Measurements from ENCODE around the gene CYTH1.

CYTH1 gene

GRCh38 chr17:78716814-78717393 lies 65.2 kb downstream of the CYTH1 start:
- DNase-seq (ENCODE audit: low read depth, low spot score), result peak; percentile 75

- no peak for DNase-seq (ENCODE audit: low read depth, low spot score)
Measured at GRCh38 chr17:78716292-78716691, 65.8 kb downstream of the CYTH1 start.

GRCh38 chr17:78715876-78716275 lies 66.2 kb downstream of the CYTH1 start:
- no peak for DNase-seq (ENCODE audit: low read depth, low spot score)

- no peak for DNase-seq (ENCODE audit: low read depth, low spot score)
Measured at GRCh38 chr17:78715000-78715771, 66.9 kb downstream of the CYTH1 start.

- DNase-seq (ENCODE audit: low read depth, low spot score), result no peak
Measured at GRCh38 chr17:78714534-78714933, 67.5 kb downstream of the CYTH1 start.

GRCh38 chr17:78712043-78712442 lies 70.0 kb downstream of the CYTH1 start:
- DNase-seq (ENCODE audit: low read depth, low spot score), result no peak

GRCh38 chr17:78710607-78711006 lies 71.5 kb downstream of the CYTH1 start:
- no peak for DNase-seq (ENCODE audit: low read depth, low spot score)

- DNase-seq (ENCODE audit: low read depth, low spot score), result no peak
Measured at GRCh38 chr17:78709751-78710181, 72.3 kb downstream of the CYTH1 start.

- no peak for DNase-seq (ENCODE audit: low read depth, low spot score)
Measured at GRCh38 chr17:78709119-78709681, 72.9 kb downstream of the CYTH1 start.

- peak; percentile 93 for DNase-seq (ENCODE audit: low read depth, low spot score)
Measured at GRCh38 chr17:78708510-78708973, 73.5 kb downstream of the CYTH1 start.

- DNase-seq (ENCODE audit: low read depth, low spot score), result no peak
Measured at GRCh38 chr17:78707923-78708322, 74.2 kb downstream of the CYTH1 start.

GRCh38 chr17:78707016-78707415 lies 75.1 kb downstream of the CYTH1 start:
- DNase-seq (ENCODE audit: low read depth, low spot score), result peak; percentile 71

- peak; percentile 89 for DNase-seq (ENCODE audit: low read depth, low spot score)
Measured at GRCh38 chr17:78706271-78706915, 75.7 kb downstream of the CYTH1 start.

GRCh38 chr17:78705071-78705470 lies 77.0 kb downstream of the CYTH1 start:
- peak; percentile 41 for DNase-seq (ENCODE audit: low read depth, low spot score)

- DNase-seq (ENCODE audit: low read depth, low spot score), result no peak
Measured at GRCh38 chr17:78704594-78704993, 77.5 kb downstream of the CYTH1 start.

- DNase-seq (ENCODE audit: low read depth, low spot score), result peak; percentile 79
Measured at GRCh38 chr17:78697554-78698343, 84.3 kb downstream of the CYTH1 start.

GRCh38 chr17:78697122-78697521 lies 85.0 kb downstream of the CYTH1 start:
- peak; percentile 21 for DNase-seq (ENCODE audit: low read depth, low spot score)

- no peak for DNase-seq (ENCODE audit: low read depth, low spot score)
Measured at GRCh38 chr17:78696016-78696982, 85.8 kb downstream of the CYTH1 start.

GRCh38 chr17:78694805-78695531 lies 87.1 kb downstream of the CYTH1 start:
- DNase-seq (ENCODE audit: low read depth, low spot score), result no peak
